ENCODE results near the gene FRK.

Gene FRK

DNA sequence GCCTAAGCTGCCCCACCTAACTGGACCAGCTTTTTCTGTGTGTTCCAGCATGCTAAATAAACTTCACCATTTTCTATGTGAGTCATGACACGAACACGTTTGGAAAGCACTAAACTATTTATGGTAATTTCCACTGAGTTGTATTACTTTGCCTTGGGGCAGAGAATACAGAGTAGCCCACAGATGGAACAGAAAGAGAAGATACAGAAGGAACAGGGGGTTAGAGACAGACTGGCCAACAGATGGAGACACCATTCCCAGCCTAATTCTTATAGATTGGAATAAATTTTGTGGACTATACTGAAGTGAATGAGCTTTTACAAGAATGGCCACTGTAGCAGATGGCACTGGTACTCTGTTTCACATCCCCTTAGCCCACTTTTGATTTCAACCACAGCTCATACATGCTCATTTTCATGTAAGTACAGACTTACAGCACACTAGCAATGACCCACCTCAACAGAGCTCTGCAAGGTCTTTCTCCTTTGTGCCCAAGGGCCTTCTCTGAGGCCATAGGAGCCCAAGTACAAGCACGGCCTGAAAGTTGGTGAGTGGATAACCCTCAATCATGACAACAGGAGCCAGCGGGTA, 26.8 kb upstream of the FRK start:
- no CpG with 5 or more reads among the region's 4 CpGs for WGBS, 2 donors (ENCODE audit: extremely low coverage in 2 of 2, insufficient read length in 2 of 2, insufficient replicate concordance in 1 of 2)
- Histone ChIP-seq H3K9me3 (replicated peaks in 1 of 2; ENCODE audit: control insufficient read depth in 2 of 2, insufficient read depth in 1 of 2, low read depth in 1 of 2, low read length in 2 of 2) (no peaks in the 10 kb centered on the region), H3K4me1 (ENCODE audit: control insufficient read depth in 2 of 2, insufficient read depth in 1 of 2, low read depth in 1 of 2, low read length in 2 of 2) (no peaks in the 10 kb centered on the region)

DNA sequence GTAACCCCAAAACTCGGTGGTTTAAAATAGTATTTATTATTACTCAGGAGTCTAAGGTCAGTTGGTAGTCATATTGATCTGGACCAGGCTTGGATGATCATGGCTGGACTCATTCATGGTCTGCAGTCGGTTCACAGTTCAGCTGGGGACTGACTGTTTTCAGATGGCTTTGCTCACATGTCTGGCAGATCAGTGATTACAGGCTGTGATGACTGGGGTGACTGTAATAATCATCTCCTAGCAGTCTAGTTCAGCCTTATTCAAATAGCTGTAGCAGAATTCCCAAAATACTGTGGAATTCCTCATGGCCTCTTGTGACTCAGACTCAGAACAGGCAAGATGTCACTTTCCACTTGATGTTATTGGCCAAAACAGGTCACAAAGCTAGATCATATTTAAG, 23.6 kb upstream of the FRK start:
- Histone ChIP-seq H2BK120ac (ENCODE audit: low read depth, low read length) (no peak overlapping the region), H3K18ac (ENCODE audit: low read length) (no peak overlapping the region), H3K9me3 (replicated peaks in 1 of 2; ENCODE audit: control insufficient read depth in 2 of 2, insufficient read depth in 1 of 2, low read depth in 1 of 2, low read length in 2 of 2) (no peaks in the 10 kb centered on the region), H3K4ac (ENCODE audit: low read length) (no peak overlapping the region), H3K27ac (replicated peaks; ENCODE audit: low read length) (no peak overlapping the region), H2AK5ac (ENCODE audit: low read depth, low read length) (no peak overlapping the region), H3K23ac (ENCODE audit: low read depth, low read length, poor library complexity) (no peak overlapping the region), H4K91ac (ENCODE audit: low read depth, low read length, poor library complexity) (no peak overlapping the region), H3K79me1 (ENCODE audit: low read depth, low read length) (no peaks in the 10 kb centered on the region), H2AFZ (ENCODE audit: low read length) (no peak overlapping the region), H3K4me1 (ENCODE audit: control insufficient read depth in 2 of 2, insufficient read depth in 1 of 2, low read depth in 1 of 2, low read length in 2 of 2) (no peaks in the 10 kb centered on the region), H3K27me3 (ENCODE audit: control insufficient read depth in 3 of 3, insufficient read depth in 3 of 3, low read depth in 1 of 3, low read length in 3 of 3) (no peaks in the 10 kb centered on the region), H3K9ac (ENCODE audit: low read depth, low read length, poor library complexity) (no peak overlapping the region), H2BK12ac (ENCODE audit: low read length) (no peak overlapping the region), H3K4me3 (ENCODE audit: low read length in 2 of 2) (no peak overlapping the region), H3K14ac (ENCODE audit: low read length) (no peak overlapping the region), H2BK5ac (ENCODE audit: low read length) (no peak overlapping the region), H3K4me2 (ENCODE audit: insufficient read depth, low read length, poor library complexity, severe bottlenecking) (no peak overlapping the region), H4K8ac (ENCODE audit: low read depth, low read length) (no peak overlapping the region), H3K36me3 (replicated peaks in 1 of 2; ENCODE audit: control insufficient read depth in 2 of 2, insufficient read depth in 2 of 2, low read length in 2 of 2) (no peaks in the 10 kb centered on the region), H2BK15ac (ENCODE audit: low read length) (no peak overlapping the region)
- WGBS, 2 donors (ENCODE audit: extremely low coverage in 2 of 2, insufficient read length in 2 of 2, insufficient replicate concordance in 1 of 2) = no CpG with 5 or more reads among the region's 2 CpGs
- no peak for DNase-seq (ENCODE audit: low spot score)

More for the DNA sequence above, 26.8 kb upstream of the FRK start:
- Histone ChIP-seq H2BK5ac (ENCODE audit: low read length) (no peak overlapping the region), H3K4me3 (ENCODE audit: low read length in 2 of 2) (no peak overlapping the region), H2BK15ac (ENCODE audit: low read length) (no peak overlapping the region), H2BK120ac (ENCODE audit: low read depth, low read length) (no peak overlapping the region), H3K23ac (ENCODE audit: low read depth, low read length, poor library complexity) (no peak overlapping the region), H3K27ac (replicated peaks; ENCODE audit: low read length) (no peak overlapping the region), H4K91ac (ENCODE audit: low read depth, low read length, poor library complexity) (no peak overlapping the region), H2BK12ac (ENCODE audit: low read length) (no peak overlapping the region), H3K27me3 (ENCODE audit: control insufficient read depth in 3 of 3, insufficient read depth in 3 of 3, low read depth in 1 of 3, low read length in 3 of 3) (no peaks in the 10 kb centered on the region), H2AFZ (ENCODE audit: low read length) (no peak overlapping the region), H3K36me3 (replicated peaks in 1 of 2; ENCODE audit: control insufficient read depth in 2 of 2, insufficient read depth in 2 of 2, low read length in 2 of 2) (no peaks in the 10 kb centered on the region), H3K4ac (ENCODE audit: low read length) (no peak overlapping the region), H3K9ac (ENCODE audit: low read depth, low read length, poor library complexity) (no peak overlapping the region), H4K8ac (ENCODE audit: low read depth, low read length) (no peak overlapping the region), H3K4me2 (ENCODE audit: insufficient read depth, low read length, poor library complexity, severe bottlenecking) (no peak overlapping the region), H2AK5ac (ENCODE audit: low read depth, low read length) (no peak overlapping the region), H3K18ac (ENCODE audit: low read length) (no peak overlapping the region), H3K14ac (ENCODE audit: low read length) (no peak overlapping the region), H3K79me1 (ENCODE audit: low read depth, low read length) (no peaks in the 10 kb centered on the region)
- no peak for DNase-seq (ENCODE audit: low spot score)

DNA sequence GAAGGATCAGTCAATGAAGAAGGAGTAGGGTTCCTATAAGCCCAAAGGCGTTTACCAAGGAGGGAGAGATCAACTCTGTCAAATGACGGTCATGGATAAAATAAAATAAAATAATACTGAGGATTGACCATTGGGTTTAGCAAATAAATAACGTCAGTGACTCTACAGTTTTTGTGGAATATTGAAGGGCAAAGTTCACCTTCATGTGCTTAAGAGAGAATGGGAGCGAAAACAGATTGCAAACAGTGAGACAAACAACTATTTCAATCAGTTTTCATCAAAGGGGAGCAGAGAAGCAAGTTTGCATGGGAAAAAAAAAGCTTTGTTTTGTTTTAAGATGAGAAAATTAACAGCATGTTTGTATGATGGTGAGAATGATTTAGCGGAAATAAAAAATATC, 22.4 kb upstream of the FRK start:
- H4K8ac ChIP-seq (ENCODE audit: low read depth, low read length) = no peak overlapping the region
- no peak overlapping the region for H2AFZ ChIP-seq (ENCODE audit: low read length)
- no peak overlapping the region for H3K4me2 ChIP-seq (ENCODE audit: insufficient read depth, low read length, poor library complexity, severe bottlenecking)
- 100% methylated on average over 1 of the region's 5 CpGs for WGBS, 2 donors (ENCODE audit: extremely low coverage in 2 of 2, insufficient read length in 2 of 2, insufficient replicate concordance in 1 of 2)
- no peaks in the 10 kb centered on the region for H3K9me3 ChIP-seq (replicated peaks in 1 of 2; ENCODE audit: control insufficient read depth in 2 of 2, insufficient read depth in 1 of 2, low read depth in 1 of 2, low read length in 2 of 2)
- no peak overlapping the region for H3K14ac ChIP-seq (ENCODE audit: low read length)
- H3K9ac ChIP-seq (ENCODE audit: low read depth, low read length, poor library complexity) = no peak overlapping the region
- no peak overlapping the region for H2BK15ac ChIP-seq (ENCODE audit: low read length)
- H3K4me3 ChIP-seq (ENCODE audit: low read length in 2 of 2) = no peak overlapping the region
- H2BK120ac ChIP-seq (ENCODE audit: low read depth, low read length) = no peak overlapping the region
- H2BK12ac ChIP-seq (ENCODE audit: low read length) = no peak overlapping the region
- H3K36me3 ChIP-seq (replicated peaks in 1 of 2; ENCODE audit: control insufficient read depth in 2 of 2, insufficient read depth in 2 of 2, low read length in 2 of 2) = no peaks in the 10 kb centered on the region
- no peak overlapping the region for H2BK5ac ChIP-seq (ENCODE audit: low read length)
- H3K18ac ChIP-seq (ENCODE audit: low read length) = no peak overlapping the region
- no peaks in the 10 kb centered on the region for H3K4me1 ChIP-seq (ENCODE audit: control insufficient read depth in 2 of 2, insufficient read depth in 1 of 2, low read depth in 1 of 2, low read length in 2 of 2)
- no peaks in the 10 kb centered on the region for H3K27me3 ChIP-seq (ENCODE audit: control insufficient read depth in 3 of 3, insufficient read depth in 3 of 3, low read depth in 1 of 3, low read length in 3 of 3)
- no peak overlapping the region for H2AK5ac ChIP-seq (ENCODE audit: low read depth, low read length)
- no peak overlapping the region for H3K23ac ChIP-seq (ENCODE audit: low read depth, low read length, poor library complexity)
- no peak overlapping the region for H4K91ac ChIP-seq (ENCODE audit: low read depth, low read length, poor library complexity)
- H3K27ac ChIP-seq (replicated peaks; ENCODE audit: low read length) = no peak overlapping the region
- H3K4ac ChIP-seq (ENCODE audit: low read length) = no peak overlapping the region
- no peak for DNase-seq (ENCODE audit: low spot score)
- H3K79me1 ChIP-seq (ENCODE audit: low read depth, low read length) = no peaks in the 10 kb centered on the region

DNA sequence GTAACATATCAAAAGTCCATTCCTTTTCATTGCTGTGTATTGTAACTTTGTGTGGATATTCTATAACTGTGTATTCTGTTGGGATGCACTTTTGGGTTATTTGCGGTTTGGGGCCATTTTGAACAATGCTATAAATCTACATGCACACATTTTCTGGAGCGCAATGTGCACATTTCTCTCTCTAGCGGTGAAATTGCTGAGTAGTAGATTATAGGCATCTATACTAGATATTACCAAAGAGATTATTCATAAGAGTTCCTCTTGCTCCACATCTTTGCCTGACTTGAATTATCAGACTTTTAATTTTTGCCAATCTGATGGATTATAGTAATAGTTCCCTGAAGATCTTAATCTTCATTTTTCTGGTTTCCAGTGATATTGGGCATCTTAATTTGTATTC, 18.3 kb upstream of the FRK start:
- H3K23ac ChIP-seq (ENCODE audit: low read depth, low read length, poor library complexity) = no peak overlapping the region
- H3K36me3 ChIP-seq (replicated peaks in 1 of 2; ENCODE audit: control insufficient read depth in 2 of 2, insufficient read depth in 2 of 2, low read length in 2 of 2) = no peaks in the 10 kb centered on the region
- H3K4me2 ChIP-seq (ENCODE audit: insufficient read depth, low read length, poor library complexity, severe bottlenecking) = no peak overlapping the region
- H3K79me1 ChIP-seq (ENCODE audit: low read depth, low read length) = no peaks in the 10 kb centered on the region
- H2AK5ac ChIP-seq (ENCODE audit: low read depth, low read length) = no peak overlapping the region
- no peak overlapping the region for H2AFZ ChIP-seq (ENCODE audit: low read length)
- H3K4ac ChIP-seq (ENCODE audit: low read length) = no peak overlapping the region
- no peak overlapping the region for H3K27ac ChIP-seq (replicated peaks; ENCODE audit: low read length)
- no peak overlapping the region for H4K91ac ChIP-seq (ENCODE audit: low read depth, low read length, poor library complexity)
- H2BK12ac ChIP-seq (ENCODE audit: low read length) = no peak overlapping the region
- DNase-seq (ENCODE audit: low spot score) = no peak
- H2BK120ac ChIP-seq (ENCODE audit: low read depth, low read length) = no peak overlapping the region
- no peak overlapping the region for H2BK15ac ChIP-seq (ENCODE audit: low read length)
- no peak overlapping the region for H3K18ac ChIP-seq (ENCODE audit: low read length)
- no peak overlapping the region for H3K14ac ChIP-seq (ENCODE audit: low read length)
- H3K4me3 ChIP-seq (ENCODE audit: low read length in 2 of 2) = no peak overlapping the region
- no peaks in the 10 kb centered on the region for H3K9me3 ChIP-seq (replicated peaks in 1 of 2; ENCODE audit: control insufficient read depth in 2 of 2, insufficient read depth in 1 of 2, low read depth in 1 of 2, low read length in 2 of 2)
- no peaks in the 10 kb centered on the region for H3K27me3 ChIP-seq (ENCODE audit: control insufficient read depth in 3 of 3, insufficient read depth in 3 of 3, low read depth in 1 of 3, low read length in 3 of 3)
- no peak overlapping the region for H2BK5ac ChIP-seq (ENCODE audit: low read length)
- H3K9ac ChIP-seq (ENCODE audit: low read depth, low read length, poor library complexity) = no peak overlapping the region
- WGBS, 2 donors (ENCODE audit: extremely low coverage in 2 of 2, insufficient read length in 2 of 2, insufficient replicate concordance in 1 of 2) = no CpG with 5 or more reads among the region's 3 CpGs
- no peaks in the 10 kb centered on the region for H3K4me1 ChIP-seq (ENCODE audit: control insufficient read depth in 2 of 2, insufficient read depth in 1 of 2, low read depth in 1 of 2, low read length in 2 of 2)
- H4K8ac ChIP-seq (ENCODE audit: low read depth, low read length) = no peak overlapping the region
